Left kidney (tissue), 2 donors: ENCODE measurements around the gene MSH3. TPM values are rescaled to one million over a fixed set of nuclear protein-coding genes. Genes with fewer than 3 reads are reported as not detected.
"Not testable (repeated sequence)": the region's sequence is repeated elsewhere in the genome, so short reads cannot be mapped to it uniquely, and the experiment has no call there.

ENCODE experiments used
- DNase-seq: peaks from one replicate; pipeline ENCODE4 v3.0.0-alpha.2; 2013
- polyA plus RNA-seq: library from polyadenylated mRNA; unstranded; fragments of 120-200 nt; gene quantifications from one replicate; pipeline ENCODE4 v1.2.1, GENCODE V29; 2013; ENCODE audit not compliant: insufficient read length

The MSH3 gene
- polyA plus RNA-seq, 1 donor, result 25.1 TPM

GRCh38 chr5:80655231-80655774 lies 851 bp downstream of the MSH3 start:
- no peak for DNase-seq

- DNase-seq, result no peak
These were observed 2.0 kb downstream of the MSH3 start for GRCh38 chr5:80656425-80656824.

GRCh38 chr5:80659106-80659505 lies 4.7 kb downstream of the MSH3 start:
- DNase-seq, result no peak

- DNase-seq, result not testable (repeated sequence)
These were observed 6.2 kb downstream of the MSH3 start for GRCh38 chr5:80660661-80661060.

- DNase-seq, result no peak
These were observed 7.7 kb downstream of the MSH3 start for GRCh38 chr5:80662108-80662507.

- DNase-seq, result no peak
These were observed 10.6 kb downstream of the MSH3 start for GRCh38 chr5:80665057-80665456.

GRCh38 chr5:80667384-80667783 lies 12.9 kb downstream of the MSH3 start:
- DNase-seq, result no peak

GRCh38 chr5:80668016-80668969 lies 13.8 kb downstream of the MSH3 start:
- no peak for DNase-seq

- DNase-seq, result peak; percentile 79
These were observed 17.8 kb downstream of the MSH3 start for GRCh38 chr5:80672140-80672736.

GRCh38 chr5:80676706-80677105 lies 22.3 kb downstream of the MSH3 start:
- no peak for DNase-seq

- DNase-seq, result peak; percentile 19
These were observed 32.3 kb downstream of the MSH3 start for GRCh38 chr5:80686757-80687156.

- DNase-seq, result no peak
These were observed 34.4 kb downstream of the MSH3 start for GRCh38 chr5:80688648-80689420.

- no peak for DNase-seq
These were observed 35.2 kb downstream of the MSH3 start for GRCh38 chr5:80689627-80690026.

- no peak for DNase-seq
These were observed 41.2 kb downstream of the MSH3 start for GRCh38 chr5:80695666-80696065.

GRCh38 chr5:80696450-80696849 lies 42.0 kb downstream of the MSH3 start:
- no peak for DNase-seq

GRCh38 chr5:80697100-80697499 lies 42.6 kb downstream of the MSH3 start:
- no peak for DNase-seq

GRCh38 chr5:80698369-80698768 lies 43.9 kb downstream of the MSH3 start:
- no peak for DNase-seq

GRCh38 chr5:80701597-80701996 lies 47.1 kb downstream of the MSH3 start:
- DNase-seq, result no peak

GRCh38 chr5:80703291-80703690 lies 48.8 kb downstream of the MSH3 start:
- DNase-seq, result no peak

- no peak for DNase-seq
These were observed 49.3 kb downstream of the MSH3 start for GRCh38 chr5:80703747-80704146.

GRCh38 chr5:80704221-80704620 lies 49.8 kb downstream of the MSH3 start:
- no peak for DNase-seq

- DNase-seq, result no peak
These were observed 50.8 kb downstream of the MSH3 start for GRCh38 chr5:80705216-80705769.
